ENCODE results near the gene SERPINA1. TPM values are rescaled to one million over a fixed set of nuclear protein-coding genes. Genes with fewer than 3 reads are reported as not detected.

SERPINA1 gene
- total and polyA plus RNA-seq, 2 of the 13 experiments (the other 11 are each of a cell fraction or from before 2014, with no cell fraction given) = 3,266 to 11,015 TPM

DNA sequence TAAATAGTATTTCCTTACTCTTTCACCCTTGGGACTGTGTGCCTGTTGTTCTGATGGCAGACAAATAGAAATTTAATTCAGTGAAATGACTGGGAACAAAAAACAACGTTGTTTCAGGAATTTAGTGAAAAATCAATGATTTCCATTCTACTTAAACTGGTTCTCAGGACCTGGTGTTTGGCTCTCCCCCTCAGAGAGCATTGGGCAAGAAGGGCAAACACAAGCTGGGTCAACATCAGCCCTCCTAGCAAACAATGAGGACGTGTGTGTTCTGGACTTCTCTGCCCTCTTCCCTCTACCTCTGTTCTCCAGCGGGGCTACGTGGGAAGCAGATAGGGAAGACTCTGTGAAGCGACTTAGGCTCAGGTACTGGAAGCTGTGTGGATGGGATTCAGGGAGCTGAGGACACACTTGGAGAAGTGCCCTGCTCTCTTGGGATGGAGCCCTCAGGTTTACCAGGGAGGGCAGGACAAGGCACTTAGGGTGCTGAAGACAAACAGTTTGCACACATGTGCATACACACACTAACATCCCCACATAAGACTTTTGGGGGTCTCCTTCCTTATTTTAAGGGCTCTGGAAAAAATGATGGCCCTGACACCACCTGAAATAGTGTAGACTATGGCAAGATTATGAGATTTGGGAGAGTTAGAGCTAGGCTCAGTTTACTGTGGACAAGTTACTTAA is 7.6 kb upstream of the SERPINA1 start (continued):
- TF ChIP-seq, protein P1, sequence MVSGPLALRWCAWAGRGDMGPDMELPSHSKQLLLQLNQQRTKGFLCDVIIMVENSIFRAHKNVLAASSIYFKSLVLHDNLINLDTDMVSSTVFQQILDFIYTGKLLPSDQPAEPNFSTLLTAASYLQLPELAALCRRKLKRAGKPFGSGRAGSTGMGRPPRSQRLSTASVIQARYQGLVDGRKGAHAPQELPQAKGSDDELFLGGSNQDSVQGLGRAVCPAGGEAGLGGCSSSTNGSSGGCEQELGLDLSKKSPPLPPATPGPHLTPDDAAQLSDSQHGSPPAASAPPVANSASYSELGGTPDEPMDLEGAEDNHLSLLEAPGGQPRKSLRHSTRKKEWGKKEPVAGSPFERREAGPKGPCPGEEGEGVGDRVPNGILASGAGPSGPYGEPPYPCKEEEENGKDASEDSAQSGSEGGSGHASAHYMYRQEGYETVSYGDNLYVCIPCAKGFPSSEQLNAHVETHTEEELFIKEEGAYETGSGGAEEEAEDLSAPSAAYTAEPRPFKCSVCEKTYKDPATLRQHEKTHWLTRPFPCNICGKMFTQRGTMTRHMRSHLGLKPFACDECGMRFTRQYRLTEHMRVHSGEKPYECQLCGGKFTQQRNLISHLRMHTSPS (CRISPR knock-in tag; IDR thresholded peaks at IDR 0.05; ENCODE audit: low read depth) = peak; percentile 86; the same call in 1 of the 2 replicates
- peak; percentile 90 for TF ChIP-seq ZNF263 (CRISPR knock-in tag; IDR thresholded peaks at IDR 0.05)
- peak in 1 of 2 experiments; percentile 60; a peak in 1 of 4 replicates for TF ChIP-seq KLF16 (CRISPR knock-in tag; IDR thresholded peaks at IDR 0.05)
- TF ChIP-seq, protein P2, sequence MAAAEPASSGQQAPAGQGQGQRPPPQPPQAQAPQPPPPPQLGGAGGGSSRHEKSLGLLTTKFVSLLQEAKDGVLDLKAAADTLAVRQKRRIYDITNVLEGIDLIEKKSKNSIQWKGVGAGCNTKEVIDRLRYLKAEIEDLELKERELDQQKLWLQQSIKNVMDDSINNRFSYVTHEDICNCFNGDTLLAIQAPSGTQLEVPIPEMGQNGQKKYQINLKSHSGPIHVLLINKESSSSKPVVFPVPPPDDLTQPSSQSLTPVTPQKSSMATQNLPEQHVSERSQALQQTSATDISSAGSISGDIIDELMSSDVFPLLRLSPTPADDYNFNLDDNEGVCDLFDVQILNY (CRISPR knock-in tag; conservative IDR thresholded peaks at IDR 0.05) = no peak
- peak; percentile 28; the same call in 1 of the 2 replicates for TF ChIP-seq ZNF225 (CRISPR knock-in tag; IDR thresholded peaks at IDR 0.05)
- peak; percentile 32; the same call in 1 of the 2 replicates for TF ChIP-seq POLR2AphosphoS5 (IDR thresholded peaks at IDR 0.05; ENCODE audit: low read depth, low read length)
- TF ChIP-seq HNRNPL (IDR thresholded peaks at IDR 0.05; ENCODE audit: low read depth, low read length) = no peak
- TF ChIP-seq ZBTB20 (CRISPR knock-in tag; IDR thresholded peaks at IDR 0.05; ENCODE audit: borderline replicate concordance, low read depth) = peak; percentile 92
- TF ChIP-seq RAD21 (CRISPR knock-in tag; IDR thresholded peaks at IDR 0.05) = peak; percentile 34; the same call in 1 of the 2 replicates
- TF ChIP-seq, protein P3, sequence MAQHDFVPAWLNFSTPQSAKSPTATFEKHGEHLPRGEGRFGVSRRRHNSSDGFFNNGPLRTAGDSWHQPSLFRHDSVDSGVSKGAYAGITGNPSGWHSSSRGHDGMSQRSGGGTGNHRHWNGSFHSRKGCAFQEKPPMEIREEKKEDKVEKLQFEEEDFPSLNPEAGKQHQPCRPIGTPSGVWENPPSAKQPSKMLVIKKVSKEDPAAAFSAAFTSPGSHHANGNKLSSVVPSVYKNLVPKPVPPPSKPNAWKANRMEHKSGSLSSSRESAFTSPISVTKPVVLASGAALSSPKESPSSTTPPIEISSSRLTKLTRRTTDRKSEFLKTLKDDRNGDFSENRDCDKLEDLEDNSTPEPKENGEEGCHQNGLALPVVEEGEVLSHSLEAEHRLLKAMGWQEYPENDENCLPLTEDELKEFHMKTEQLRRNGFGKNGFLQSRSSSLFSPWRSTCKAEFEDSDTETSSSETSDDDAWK (CRISPR knock-in tag; IDR thresholded peaks at IDR 0.05) = no peak
- no peak for TF ChIP-seq ZFP62 (CRISPR knock-in tag; IDR thresholded peaks at IDR 0.05)
- peak; percentile 86 for TF ChIP-seq TGIF2 (CRISPR knock-in tag; IDR thresholded peaks at IDR 0.05)
- TF ChIP-seq, protein P4, sequence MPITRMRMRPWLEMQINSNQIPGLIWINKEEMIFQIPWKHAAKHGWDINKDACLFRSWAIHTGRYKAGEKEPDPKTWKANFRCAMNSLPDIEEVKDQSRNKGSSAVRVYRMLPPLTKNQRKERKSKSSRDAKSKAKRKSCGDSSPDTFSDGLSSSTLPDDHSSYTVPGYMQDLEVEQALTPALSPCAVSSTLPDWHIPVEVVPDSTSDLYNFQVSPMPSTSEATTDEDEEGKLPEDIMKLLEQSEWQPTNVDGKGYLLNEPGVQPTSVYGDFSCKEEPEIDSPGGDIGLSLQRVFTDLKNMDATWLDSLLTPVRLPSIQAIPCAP (CRISPR knock-in tag; IDR thresholded peaks at IDR 0.05; ENCODE audit: low read depth) = no peak
- TF ChIP-seq ZNF761 (CRISPR knock-in tag; conservative IDR thresholded peaks at IDR 0.05) = 0 out of 2 replicates have a peak, but pooled peaks have one; percentile 38
- TF ChIP-seq GPN1 (CRISPR knock-in tag; IDR thresholded peaks at IDR 0.05; ENCODE audit: borderline replicate concordance) = no peak
- no peak for TF ChIP-seq CHCHD3 (CRISPR knock-in tag; IDR thresholded peaks at IDR 0.05)
- peak; percentile 97 for TF ChIP-seq SMAD3 (CRISPR knock-in tag; IDR thresholded peaks at IDR 0.05)
- no peak for TF ChIP-seq TEAD2 (CRISPR knock-in tag; IDR thresholded peaks at IDR 0.05)
- peak; percentile 92 for TF ChIP-seq ERF (CRISPR knock-in tag; IDR thresholded peaks at IDR 0.05)
- no peak for TF ChIP-seq ZNF138 (CRISPR knock-in tag; IDR thresholded peaks at IDR 0.05; ENCODE audit: low read depth)
- TF ChIP-seq MYNN (CRISPR knock-in tag; IDR thresholded peaks at IDR 0.05; ENCODE audit: low read depth) = no peak
- TF ChIP-seq, protein P5, sequence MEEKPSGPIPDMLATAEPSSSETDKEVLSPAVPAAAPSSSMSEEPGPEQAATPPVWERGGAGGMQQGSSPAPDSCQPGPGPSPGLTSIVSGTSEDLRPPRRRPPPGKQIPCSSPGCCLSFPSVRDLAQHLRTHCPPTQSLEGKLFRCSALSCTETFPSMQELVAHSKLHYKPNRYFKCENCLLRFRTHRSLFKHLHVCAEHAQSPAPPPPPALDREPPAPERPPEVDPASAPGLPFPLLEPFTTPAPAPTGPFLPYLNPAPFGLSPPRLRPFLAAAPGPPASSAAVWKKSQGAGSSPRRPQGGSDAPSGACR (CRISPR knock-in tag; IDR thresholded peaks at IDR 0.05) = peak; percentile 81; the same call in 1 of the 2 replicates
- TF ChIP-seq GLI4 (CRISPR knock-in tag; IDR thresholded peaks at IDR 0.05; ENCODE audit: borderline replicate concordance) = no peak
